ENCODE data around the gene ADAM15.

Gene ADAM15

DNA sequence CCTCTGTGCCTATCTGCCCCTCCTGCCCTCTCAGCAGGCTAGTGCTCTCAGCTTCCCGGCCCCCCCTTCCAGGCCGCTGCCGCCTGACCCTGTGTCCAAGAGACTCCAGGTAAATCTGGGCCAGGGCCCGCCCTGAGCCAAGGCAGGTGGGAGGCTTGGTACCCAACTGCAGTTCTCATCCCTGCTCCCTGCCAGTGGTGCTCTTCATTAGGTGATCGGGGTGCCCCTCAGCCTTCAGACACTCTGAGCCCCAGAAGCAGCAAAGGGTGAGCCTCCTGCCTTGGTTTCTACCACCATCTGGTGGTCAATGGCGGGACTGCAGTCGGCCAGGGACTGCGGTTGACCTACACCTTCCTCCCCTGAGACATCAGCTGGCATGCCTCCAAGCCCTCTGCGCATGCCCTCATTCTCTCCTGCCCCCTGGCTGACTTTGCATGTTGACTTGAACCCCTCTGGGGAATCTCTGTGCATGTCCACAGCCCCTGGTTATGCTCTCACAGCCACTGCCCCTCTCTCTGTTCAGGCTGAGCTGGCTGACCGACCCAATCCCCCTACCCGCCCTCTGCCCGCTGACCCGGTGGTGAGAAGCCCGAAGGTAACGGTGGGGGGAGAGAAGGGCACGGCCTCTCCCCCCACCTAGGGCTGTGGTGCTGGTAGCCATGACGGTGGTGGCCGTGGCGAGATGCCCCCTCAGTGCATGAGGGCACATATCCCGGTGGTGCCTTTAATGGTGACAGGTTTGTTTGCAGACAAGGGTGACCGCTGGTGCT is 10.4 kb downstream of the ADAM15 start (continued):
- TF ChIP-seq ZNF221 (tag by site-specific recombination; IDR thresholded peaks at IDR 0.05; ENCODE audit: borderline replicate concordance) (no peak), ZNF341 (tag by site-specific recombination; IDR thresholded peaks at IDR 0.05; ENCODE audit: low read depth) (peak; percentile 58), ZNF548 (tag by site-specific recombination; IDR thresholded peaks at IDR 0.05) (no peak), GLIS1 (tag by site-specific recombination; IDR thresholded peaks at IDR 0.05) (peak; percentile 70), ZNF585B (tag by site-specific recombination; IDR thresholded peaks at IDR 0.05) (no peak), ZNF423 (tag by site-specific recombination; IDR thresholded peaks at IDR 0.05) (peak; percentile 83), ZBTB26 (tag by site-specific recombination; optimal IDR thresholded peaks at IDR 0.05) (peak; percentile 17), ZNF48 (tag by site-specific recombination; IDR thresholded peaks at IDR 0.05) (no peak), YY1 (tag by site-specific recombination; IDR thresholded peaks at IDR 0.05) (no peak), ZBTB8A (tag by site-specific recombination; IDR thresholded peaks at IDR 0.05) (peak; percentile 61), GLIS2 (tag by site-specific recombination; IDR thresholded peaks at IDR 0.05) (peak; percentile 76), ZXDB (tag by site-specific recombination; IDR thresholded peaks at IDR 0.05) (0 out of 2 replicates have a peak, but pooled peaks have one; percentile 32)
- TF ChIP-seq, protein P1, sequence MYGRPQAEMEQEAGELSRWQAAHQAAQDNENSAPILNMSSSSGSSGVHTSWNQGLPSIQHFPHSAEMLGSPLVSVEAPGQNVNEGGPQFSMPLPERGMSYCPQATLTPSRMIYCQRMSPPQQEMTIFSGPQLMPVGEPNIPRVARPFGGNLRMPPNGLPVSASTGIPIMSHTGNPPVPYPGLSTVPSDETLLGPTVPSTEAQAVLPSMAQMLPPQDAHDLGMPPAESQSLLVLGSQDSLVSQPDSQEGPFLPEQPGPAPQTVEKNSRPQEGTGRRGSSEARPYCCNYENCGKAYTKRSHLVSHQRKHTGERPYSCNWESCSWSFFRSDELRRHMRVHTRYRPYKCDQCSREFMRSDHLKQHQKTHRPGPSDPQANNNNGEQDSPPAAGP (tag by site-specific recombination; IDR thresholded peaks at IDR 0.05): peak; percentile 44; the same call in 1 of the 2 replicates

DNA sequence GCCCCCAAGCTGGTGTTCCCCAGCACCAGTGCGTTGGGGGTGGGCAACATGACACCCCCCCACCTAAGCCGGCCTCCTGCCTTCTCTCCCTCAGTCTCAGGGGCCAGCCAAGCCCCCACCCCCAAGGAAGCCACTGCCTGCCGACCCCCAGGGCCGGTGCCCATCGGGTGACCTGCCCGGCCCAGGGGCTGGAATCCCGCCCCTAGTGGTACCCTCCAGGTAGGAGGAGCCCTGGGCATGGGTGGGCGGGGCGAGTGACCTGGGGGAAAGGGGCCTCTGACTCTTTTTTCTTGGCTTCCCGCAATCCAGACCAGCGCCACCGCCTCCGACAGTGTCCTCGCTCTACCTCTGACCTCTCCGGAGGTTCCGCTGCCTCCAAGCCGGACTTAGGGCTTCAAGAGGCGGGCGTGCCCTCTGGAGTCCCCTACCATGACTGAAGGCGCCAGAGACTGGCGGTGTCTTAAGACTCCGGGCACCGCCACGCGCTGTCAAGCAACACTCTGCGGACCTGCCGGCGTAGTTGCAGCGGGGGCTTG is 11.1 kb downstream of the ADAM15 start:
- POLR2A ChIA-PET: interaction anchor here (0.5 to 1.7 kb wide), 7 partner anchors 10 to 135 kb away, joined by 3 to 7 read pairs (median 5); partner anchors contain the start of genes ADAM15, KRTCAP2 and PBXIP1
- no peaks in the 10 kb centered on the region; the same call in none of the 2 replicates for H3K4me1 ChIP-seq (ENCODE audit: control insufficient read depth, insufficient read depth, low read length)
- CTCF ChIA-PET: interaction anchor here (0.5 to 10.9 kb wide), 39 partner anchors 8 to 1068 kb away, joined by 3 to 117 read pairs (median 4); partner anchors contain the start of genes ADAM15, EFNA3, KRTCAP2 and PBXIP1
- H3K4me3 ChIP-seq (ENCODE audit: low read depth, low read length): no peak overlapping the region
- H3K36me3 ChIP-seq (ENCODE audit: control insufficient read depth in 2 of 2, insufficient read depth in 1 of 2, low read length in 2 of 2): peaks cover 0 to 35% of the 10 kb centered on the region in 2 experiments; a peak in 1 of 3 replicates
- no peak overlapping the region for H3K27ac ChIP-seq (ENCODE audit: extremely low read depth, low read depth, low read length)
- no peaks in the 10 kb centered on the region for H3K9me3 ChIP-seq (ENCODE audit: control insufficient read depth, insufficient read depth, low read depth, low read length)
- TF ChIP-seq KLF1 (tag by site-specific recombination; IDR thresholded peaks at IDR 0.05) (no peak), HIC1 (tag by site-specific recombination; IDR thresholded peaks at IDR 0.05) (peak; percentile 37; the same call in 1 of the 2 replicates), PRDM10 (tag by site-specific recombination; IDR thresholded peaks at IDR 0.05) (no peak), ZNF292 (tag by site-specific recombination; IDR thresholded peaks at IDR 0.05; ENCODE audit: borderline replicate concordance, low read depth) (no peak)
- TF ChIP-seq, protein P2, sequence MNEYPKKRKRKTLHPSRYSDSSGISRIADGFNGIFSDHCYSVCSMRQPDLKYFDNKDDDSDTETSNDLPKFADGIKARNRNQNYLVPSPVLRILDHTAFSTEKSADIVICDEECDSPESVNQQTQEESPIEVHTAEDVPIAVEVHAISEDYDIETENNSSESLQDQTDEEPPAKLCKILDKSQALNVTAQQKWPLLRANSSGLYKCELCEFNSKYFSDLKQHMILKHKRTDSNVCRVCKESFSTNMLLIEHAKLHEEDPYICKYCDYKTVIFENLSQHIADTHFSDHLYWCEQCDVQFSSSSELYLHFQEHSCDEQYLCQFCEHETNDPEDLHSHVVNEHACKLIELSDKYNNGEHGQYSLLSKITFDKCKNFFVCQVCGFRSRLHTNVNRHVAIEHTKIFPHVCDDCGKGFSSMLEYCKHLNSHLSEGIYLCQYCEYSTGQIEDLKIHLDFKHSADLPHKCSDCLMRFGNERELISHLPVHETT (tag by site-specific recombination; IDR thresholded peaks at IDR 0.05): no peak
- TF ChIP-seq, protein P3, sequence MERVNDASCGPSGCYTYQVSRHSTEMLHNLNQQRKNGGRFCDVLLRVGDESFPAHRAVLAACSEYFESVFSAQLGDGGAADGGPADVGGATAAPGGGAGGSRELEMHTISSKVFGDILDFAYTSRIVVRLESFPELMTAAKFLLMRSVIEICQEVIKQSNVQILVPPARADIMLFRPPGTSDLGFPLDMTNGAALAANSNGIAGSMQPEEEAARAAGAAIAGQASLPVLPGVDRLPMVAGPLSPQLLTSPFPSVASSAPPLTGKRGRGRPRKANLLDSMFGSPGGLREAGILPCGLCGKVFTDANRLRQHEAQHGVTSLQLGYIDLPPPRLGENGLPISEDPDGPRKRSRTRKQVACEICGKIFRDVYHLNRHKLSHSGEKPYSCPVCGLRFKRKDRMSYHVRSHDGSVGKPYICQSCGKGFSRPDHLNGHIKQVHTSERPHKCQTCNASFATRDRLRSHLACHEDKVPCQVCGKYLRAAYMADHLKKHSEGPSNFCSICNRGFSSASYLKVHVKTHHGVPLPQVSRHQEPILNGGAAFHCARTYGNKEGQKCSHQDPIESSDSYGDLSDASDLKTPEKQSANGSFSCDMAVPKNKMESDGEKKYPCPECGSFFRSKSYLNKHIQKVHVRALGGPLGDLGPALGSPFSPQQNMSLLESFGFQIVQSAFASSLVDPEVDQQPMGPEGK (tag by site-specific recombination; IDR thresholded peaks at IDR 0.05): no peak
- TF ChIP-seq, protein P4, sequence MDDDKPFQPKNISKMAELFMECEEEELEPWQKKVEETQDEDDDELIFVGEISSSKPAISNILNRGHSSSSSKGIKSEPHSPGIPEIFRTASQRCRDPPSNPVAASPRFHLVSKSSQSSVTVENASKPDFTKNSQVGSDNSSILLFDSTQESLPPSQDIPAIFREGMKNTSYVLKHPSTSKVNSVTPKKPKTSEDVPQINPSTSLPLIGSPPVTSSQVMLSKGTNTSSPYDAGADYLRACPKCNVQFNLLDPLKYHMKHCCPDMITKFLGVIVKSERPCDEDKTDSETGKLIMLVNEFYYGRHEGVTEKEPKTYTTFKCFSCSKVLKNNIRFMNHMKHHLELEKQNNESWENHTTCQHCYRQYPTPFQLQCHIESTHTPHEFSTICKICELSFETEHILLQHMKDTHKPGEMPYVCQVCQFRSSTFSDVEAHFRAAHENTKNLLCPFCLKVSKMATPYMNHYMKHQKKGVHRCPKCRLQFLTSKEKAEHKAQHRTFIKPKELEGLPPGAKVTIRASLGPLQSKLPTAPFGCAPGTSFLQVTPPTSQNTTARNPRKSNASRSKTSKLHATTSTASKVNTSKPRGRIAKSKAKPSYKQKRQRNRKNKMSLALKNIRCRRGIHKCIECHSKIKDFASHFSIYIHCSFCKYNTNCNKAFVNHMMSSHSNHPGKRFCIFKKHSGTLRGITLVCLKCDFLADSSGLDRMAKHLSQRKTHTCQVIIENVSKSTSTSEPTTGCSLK (tag by site-specific recombination; IDR thresholded peaks at IDR 0.05): no peak

All from HEK293 (cell line).